GM12878 (cell line): Measurements from ENCODE around the gene SMIM7. TPM values are rescaled to one million over a fixed set of nuclear protein-coding genes. Genes with fewer than 3 reads are reported as not detected.

Experiments used
- ATAC-seq: fragments of 200-7000 bp; cut with Tn5 transposase; 3 replicates; pipeline ENCODE4 v1.9.1; 2020; ENCODE audit warnings: mild to moderate bottlenecking, moderate library complexity
- BruUV-seq: library from RNA; stranded (reverse); fragments of 400-500 nt; replicated peaks from 2 replicates; lab custom pipeline; 2021; lab: Mats Ljungman, UMichigan
- CTCF ChIA-PET: fragments of 300-600 bp; sonication (Branson Sonifier 250); formaldehyde crosslinking; extraction: SDS; loops from one replicate; lab custom pipeline; 2021; ENCODE audit warnings: inconsistent platforms; lab: Yijun Ruan, JAX
- POLR2A ChIA-PET: fragments of 350-600 bp; formaldehyde crosslinking; extraction: SDS; loops from one replicate; lab custom pipeline; 2021; ENCODE audit warnings: inconsistent platforms; lab: Charles Lee
- RAD21 ChIA-PET: fragments of 300-600 bp; sonication (Branson Sonifier 250); formaldehyde crosslinking; loops from one replicate; lab custom pipeline; 2023; ENCODE audit warnings: antibody characterized with exemption; ENCODE audit not compliant: unreplicated experiment; lab: Charles Lee
- SMC1A ChIA-PET: fragments of 300-600 bp; sonication (Branson Sonifier 250); formaldehyde crosslinking; loops from one replicate; lab custom pipeline; 2023; ENCODE audit not compliant: unreplicated experiment, uncharacterized antibody; lab: Charles Lee
- DNase-seq: peaks from one replicate; pipeline ENCODE4 v3.0.0-alpha.2; 2011; ENCODE audit warnings: low read depth, low spot score
- FAIRE-seq: peaks from 3 replicates; lab custom pipeline; 2011; peaks lifted over from hg19 to GRCh38; lab: Jason Lieb, UNC
- H2AFZ ChIP-seq: 2 replicates; pipeline ENCODE4 v1.6.0; 2011; ENCODE audit warnings: low read depth, low read length, control low read depth; ENCODE audit not compliant: control insufficient read depth
- H3K27ac ChIP-seq: 2 replicates; pipeline ENCODE4 v1.5.1; 2011; ENCODE audit warnings: control low read depth; ENCODE audit not compliant: control insufficient read depth, insufficient read depth
- H3K27me3 ChIP-seq, 2 experiments: replicated peaks in 1 of 2; 2 replicates each; pipeline versions ENCODE4 v1.6.0 to v1.6.1; 2011; ENCODE audit warnings: low read length in 1 of 2; ENCODE audit not compliant: control insufficient read depth in 2 of 2, insufficient read depth in 2 of 2
- H3K36me3 ChIP-seq, 2 experiments: 2 replicates each; pipeline ENCODE4 v1.5.1; 2011; ENCODE audit warnings: low read length in 1 of 2; ENCODE audit not compliant: control insufficient read depth in 2 of 2, insufficient read depth in 2 of 2
- H3K4me1 ChIP-seq: 2 replicates; pipeline ENCODE4 v1.6.1; 2011; ENCODE audit warnings: mild to moderate bottlenecking, low read length, moderate library complexity, mixed read lengths; ENCODE audit not compliant: control insufficient read depth, insufficient read depth
- H3K4me2 ChIP-seq: 2 replicates; pipeline ENCODE4 v1.6.0; 2011; ENCODE audit warnings: control low read depth; ENCODE audit not compliant: control insufficient read depth, insufficient read depth
- H3K4me3 ChIP-seq: fragments of 200-600 bp; sonication (generic); 2 replicates; pipeline ENCODE4 v1.5.1; 2016
- H3K79me2 ChIP-seq: 2 replicates; pipeline ENCODE4 v1.6.0; 2011; ENCODE audit warnings: low read length; ENCODE audit not compliant: control insufficient read depth, insufficient read depth
- H3K9ac ChIP-seq: 2 replicates; pipeline ENCODE4 v1.8.0; 2011; ENCODE audit warnings: low read length, control low read depth, mixed read lengths; ENCODE audit not compliant: control insufficient read depth, insufficient read depth
- H3K9me3 ChIP-seq: replicated peaks from 3 replicates; pipeline ENCODE4 v1.5.1; 2011; ENCODE audit warnings: mild to moderate bottlenecking, low read length; ENCODE audit not compliant: control insufficient read depth, insufficient read depth
- H4K20me1 ChIP-seq: 2 replicates; pipeline ENCODE4 v1.6.0; 2011; ENCODE audit not compliant: control insufficient read depth, insufficient read depth
- POLR2AphosphoS5 ChIP-seq: IDR thresholded peaks from 2 replicates; pipeline ENCODE4 v1.6.1; 2011; ENCODE audit warnings: mild to moderate bottlenecking, low read length, inconsistent platforms
- WGBS: methylation state at CpG from one replicate; pipeline ENCODE4 v1.1.6; 2016; ENCODE audit warnings: low lambda C conversion rate; ENCODE audit not compliant: insufficient replicate concordance, insufficient coverage; ENCODE audit errors: missing lambda C conversion rate; 5-methylcytosine and 5-hydroxymethylcytosine counted together
- in situ Hi-C: fragments of 300-500 bp; cut with MboI; formaldehyde crosslinking; loops from 9 replicates; pipeline ENCODE4 v1.14.3; 2018; ENCODE audit warnings: mixed read lengths
- intact Hi-C: fragments of 100-400 bp; cut with micrococcal nuclease; formaldehyde crosslinking; loops from one replicate; pipeline ENCODE4 v1.14.2; 2022; ENCODE audit not compliant: unreplicated experiment
- polyA plus RNA-seq, 11 experiments: library from polyadenylated mRNA; depleted of rRNA in 4 of 11; unstranded in 6 of 11; stranded (reverse) in 5 of 11; fragments of >200 nt; fragmentation: Nextera tagmentation in 4 of 11; fragmentation: Illumina TruSeq in 1 of 11; extraction: Ambion mirVana in 4 of 11; extraction: Trizol in 1 of 11; gene quantifications; 1 replicate in 1 of 11; 2 replicates in 10 of 11; pipeline versions ENCODE4 v1.2.1 to v1.2.3, GENCODE V29; 2011 to 2016; ENCODE audit warnings: inconsistent platforms in 2 of 11, missing spikeins in 2 of 11, low read depth in 1 of 11
- total RNA-seq, 4 experiments: library from RNA; depleted of rRNA in 3 of 4; stranded (reverse); fragments of >200 nt in 3 of 4; fragmentation: Illumina TruSeq in 1 of 4; extraction: Trizol in 1 of 4; gene quantifications; 2 replicates each; pipeline versions ENCODE4 v1.2.1 to v1.2.3, GENCODE V29; 2013 to 2021
- TF ChIP-seq, protein P1 (sequence below), 3 experiments: IDR thresholded peaks in 2 of 3; conservative IDR thresholded peaks in 1 of 3; 2 replicates each; pipeline ENCODE4 v1.5.1; 2011; ENCODE audit warnings: low read depth in 3 of 3, low read length in 3 of 3, mild to moderate bottlenecking in 3 of 3, control low read depth in 2 of 3, moderate library complexity in 2 of 3, inconsistent platforms in 1 of 3, mixed read lengths in 1 of 3; ENCODE audit not compliant: control insufficient read depth in 2 of 3, insufficient read depth in 1 of 3; ENCODE audit errors: extremely low read depth in 1 of 3

The SMIM7 gene
- total and polyA plus RNA-seq, 10 of the 15 experiments (the other 5 are each of a cell fraction or from before 2014, with no cell fraction given) = 45.7 to 170 (median 70.8) TPM

- in situ Hi-C loops (no loop called here), intact Hi-C loops (loop anchor here (5.0 kb wide), 1 partner anchor 82 kb away; the partner anchor contains the start of gene CHERP)
- CTCF ChIA-PET = interaction anchor here (0.7 to 9.0 kb wide), 17 partner anchors 10 to 180 kb away, joined by 3 to 83 read pairs (median 5); partner anchors contain the start of gene TMEM38A
- RAD21 ChIA-PET = interaction anchor here (0.8 to 9.0 kb wide), 9 partner anchors 14 to 81 kb away, joined by 3 to 169 read pairs (median 4); partner anchors contain the start of gene SLC35E1
- POLR2A ChIA-PET = interaction anchor here (0.5 to 10.3 kb wide), 8 partner anchors 15 to 681 kb away, joined by 3 to 220 read pairs (median 4); partner anchors contain the start of gene TMEM38A
- no TSS peak for BruUV-seq
- Histone ChIP-seq H4K20me1 (peaks cover 4% of the 10 kb centered on the region; the same call in 1 of the 2 replicates), H3K79me2 (peaks cover 96% of the 10 kb centered on the region), H3K27me3 (no peaks in the 10 kb centered on the region), H3K27ac (no peak overlapping the region; the same call in 1 of the 2 replicates), H3K4me1 (peaks cover 9% of the 10 kb centered on the region), H2AFZ (no peak overlapping the region), H3K4me3 (no peak overlapping the region; the same call in 1 of the 2 replicates), H3K9me3 (no peaks in the 10 kb centered on the region), H3K4me2 (peak overlapping the region; percentile 34), H3K36me3 (peaks cover 4 to 18% of the 10 kb centered on the region in 2 experiments; a peak in 2 of 4 replicates), H3K9ac (peak overlapping the region; percentile 18; the same call in 1 of the 2 replicates)
- 0 out of 2 replicates have a peak, but pooled peaks have one; percentile 17 for TF ChIP-seq POLR2AphosphoS5
- TF ChIP-seq, protein P1, sequence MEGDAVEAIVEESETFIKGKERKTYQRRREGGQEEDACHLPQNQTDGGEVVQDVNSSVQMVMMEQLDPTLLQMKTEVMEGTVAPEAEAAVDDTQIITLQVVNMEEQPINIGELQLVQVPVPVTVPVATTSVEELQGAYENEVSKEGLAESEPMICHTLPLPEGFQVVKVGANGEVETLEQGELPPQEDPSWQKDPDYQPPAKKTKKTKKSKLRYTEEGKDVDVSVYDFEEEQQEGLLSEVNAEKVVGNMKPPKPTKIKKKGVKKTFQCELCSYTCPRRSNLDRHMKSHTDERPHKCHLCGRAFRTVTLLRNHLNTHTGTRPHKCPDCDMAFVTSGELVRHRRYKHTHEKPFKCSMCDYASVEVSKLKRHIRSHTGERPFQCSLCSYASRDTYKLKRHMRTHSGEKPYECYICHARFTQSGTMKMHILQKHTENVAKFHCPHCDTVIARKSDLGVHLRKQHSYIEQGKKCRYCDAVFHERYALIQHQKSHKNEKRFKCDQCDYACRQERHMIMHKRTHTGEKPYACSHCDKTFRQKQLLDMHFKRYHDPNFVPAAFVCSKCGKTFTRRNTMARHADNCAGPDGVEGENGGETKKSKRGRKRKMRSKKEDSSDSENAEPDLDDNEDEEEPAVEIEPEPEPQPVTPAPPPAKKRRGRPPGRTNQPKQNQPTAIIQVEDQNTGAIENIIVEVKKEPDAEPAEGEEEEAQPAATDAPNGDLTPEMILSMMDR (IDR thresholded peaks at IDR 0.05 in 2 of 3, conservative IDR thresholded peaks at IDR 0.05 in 1 of 3; ENCODE audit: control insufficient read depth in 2 of 3, extremely low read depth in 1 of 3, insufficient read depth in 1 of 3, low read depth in 3 of 3, low read length in 3 of 3) = no peak
- DNase-seq (no peak), FAIRE-seq (no peak), ATAC-seq (no peak)
- 89% methylated on average over 10 of the region's 10 CpGs for WGBS
- SMC1A ChIA-PET = interaction anchor here (0.9 to 10.1 kb wide), 9 partner anchors 11 to 80 kb away, joined by 3 to 164 read pairs (median 6); no protein-coding TSS in a partner anchor
These were observed 35.7 kb downstream of the SMIM7 start for GRCh38 chr19:16624236-16624635.
